UCSD-AML1 (cell line): ENCODE measurements around the gene FCRL6.

Experiments used
- DNase-seq: peaks from one replicate; lab custom pipeline; 2025; ENCODE audit not compliant: unreplicated experiment; lab: John Stamatoyannopoulos, UW

The FCRL6 gene

DNA sequence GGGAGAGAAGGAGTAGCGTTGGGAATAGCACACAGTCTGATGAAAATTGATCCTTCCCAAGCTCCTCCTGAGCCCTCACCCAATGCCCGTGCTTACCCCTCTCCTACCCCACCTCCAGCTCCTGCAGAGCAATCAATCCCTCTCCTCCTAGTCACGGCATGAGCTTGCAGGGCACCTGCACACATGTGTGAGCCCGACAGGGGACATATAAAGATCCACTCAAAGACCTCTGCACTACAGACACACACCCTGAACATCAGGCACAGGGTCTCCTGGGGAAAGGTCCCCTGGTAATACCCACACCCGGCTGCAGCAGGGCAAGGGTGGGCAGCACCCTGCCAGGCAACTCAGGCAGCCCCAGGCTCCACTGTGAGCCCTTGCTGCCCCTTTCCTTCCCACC lies 59.9 kb downstream of the FCRL6 start:
- no peak for DNase-seq

DNA sequence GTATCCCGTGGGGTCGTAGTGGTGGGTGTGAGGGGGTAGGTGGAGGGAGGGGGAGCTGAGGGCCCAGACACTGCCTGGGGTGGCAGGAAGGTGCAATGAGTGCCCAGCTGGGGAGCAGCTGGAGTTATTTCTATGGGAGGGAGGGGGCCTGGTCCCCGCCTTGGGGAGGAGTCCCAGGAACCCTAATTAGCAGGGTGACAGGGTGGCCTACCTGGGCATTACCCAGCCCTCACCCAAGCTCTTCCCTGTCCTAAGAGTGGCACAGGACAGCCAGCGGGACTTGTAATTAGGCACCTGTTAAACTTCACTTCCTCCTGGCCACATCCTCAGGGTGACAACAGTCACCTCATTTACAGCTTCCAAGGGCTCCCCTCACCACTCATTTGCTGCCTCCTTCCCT lies 60.4 kb downstream of the FCRL6 start, which contains the start of gene VSIG8:
VSIG8 (minus strand) TSS at position 101 of the 400 bp plus-strand sequence. CDS start 136 bp downstream, outside the sequence.
- no peak for DNase-seq

DNA sequence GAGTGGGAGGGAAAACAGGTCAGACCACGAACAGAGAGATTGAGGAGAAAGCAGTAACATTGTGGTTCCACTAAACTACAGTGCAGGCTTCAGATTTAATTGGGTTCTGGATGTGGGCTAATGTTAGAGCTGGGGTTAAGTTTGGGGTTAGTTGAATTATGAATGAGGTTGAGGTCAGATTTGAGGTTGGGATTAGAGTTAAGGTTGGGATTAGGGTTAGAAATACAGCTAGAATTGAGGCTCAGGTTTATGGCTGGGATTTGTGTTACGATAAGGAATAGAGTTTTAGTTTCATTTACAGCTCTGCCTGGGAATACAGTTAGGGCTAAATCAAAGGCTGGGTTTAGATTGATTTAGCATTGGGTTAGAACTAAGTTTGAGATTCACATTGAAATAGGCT lies 62.1 kb downstream of the FCRL6 start:
- DNase-seq: no peak
